RWPE2 (cell line): Measurements from ENCODE around the gene ZNF91.

Experiments used
- ATAC-seq: fragments of 200-7000 bp; cut with Tn5 transposase; 3 replicates; pipeline ENCODE4 v1.9.1; 2021; ENCODE audit warnings: low read depth
- DNase-seq: peaks from one replicate; pipeline ENCODE4 v3.0.0-alpha.2; 2020; ENCODE audit warnings: low spot score
- H3K27ac ChIP-seq: fragments of 450-650 bp; 2 replicates; pipeline ENCODE4 v1.5.1; 2017; ENCODE audit warnings: mild to moderate bottlenecking; ENCODE audit not compliant: poor library complexity, severe bottlenecking
- H3K27me3 ChIP-seq: fragments of 250-450 bp; sonication (Bioruptor Pico); 2 replicates; pipeline ENCODE4 v1.5.1; 2021; ENCODE audit warnings: mild to moderate bottlenecking, moderate library complexity; ENCODE audit not compliant: insufficient read depth, poor library complexity, severe bottlenecking
- H3K36me3 ChIP-seq: fragments of 250-450 bp; sonication (Bioruptor Pico); 2 replicates; pipeline ENCODE4 v1.5.1; 2020; ENCODE audit warnings: low read depth, mild to moderate bottlenecking, moderate library complexity
- H3K4me1 ChIP-seq: fragments of 250-450 bp; sonication (Bioruptor Pico); 2 replicates; pipeline ENCODE4 v1.5.1; 2021; ENCODE audit warnings: mild to moderate bottlenecking, moderate library complexity; ENCODE audit not compliant: insufficient read depth, poor library complexity, severe bottlenecking
- H3K4me3 ChIP-seq: fragments of 250-450 bp; sonication (Bioruptor Pico); 2 replicates; pipeline ENCODE4 v1.5.1; 2021; ENCODE audit warnings: mild to moderate bottlenecking, moderate library complexity; ENCODE audit not compliant: severe bottlenecking
- H3K9me3 ChIP-seq: fragments of 250-450 bp; sonication (Bioruptor Pico); 2 replicates; pipeline ENCODE4 v1.5.1; 2021; ENCODE audit warnings: mild to moderate bottlenecking, moderate library complexity; ENCODE audit not compliant: severe bottlenecking
- CTCF ChIP-seq: fragments of 450-650 bp; IDR thresholded peaks from one replicate; pipeline ENCODE4 v1.5.1; 2017; ENCODE audit warnings: mild to moderate bottlenecking, moderate library complexity; ENCODE audit not compliant: poor library complexity, severe bottlenecking

Gene ZNF91

GRCh38 chr19:23415034-23415433 is 19.8 kb upstream of the ZNF91 start:
- ATAC-seq (0 out of 3 replicates have a peak, but pooled peaks have one; percentile 10), DNase-seq (no peak)
- Histone ChIP-seq H3K4me3 (peak overlapping the region; percentile 38), H3K27me3 (no peaks in the 10 kb centered on the region), H3K36me3 (no peaks in the 10 kb centered on the region), H3K27ac (peak overlapping the region; percentile 55), H3K4me1 (no peaks in the 10 kb centered on the region), H3K9me3 (no peaks in the 10 kb centered on the region)
- TF ChIP-seq CTCF = no peak

- no peak for DNase-seq
- no peak for TF ChIP-seq CTCF
- no peak for ATAC-seq
Measured at GRCh38 chr19:23410155-23410554, 14.9 kb upstream of the ZNF91 start.

GRCh38 chr19:23409392-23410048 is 14.2 kb upstream of the ZNF91 start:
- no peak for ATAC-seq
- Histone ChIP-seq H3K36me3 (no peaks in the 10 kb centered on the region), H3K27me3 (no peaks in the 10 kb centered on the region), H3K27ac (no peak overlapping the region), H3K4me3 (no peak overlapping the region), H3K4me1 (no peaks in the 10 kb centered on the region), H3K9me3 (no peaks in the 10 kb centered on the region)
- no peak for DNase-seq
- TF ChIP-seq CTCF = no peak

More at GRCh38 chr19:23410155-23410554, 14.9 kb upstream of the ZNF91 start:
- Histone ChIP-seq H3K4me1 (no peaks in the 10 kb centered on the region), H3K27me3 (no peaks in the 10 kb centered on the region), H3K36me3 (no peaks in the 10 kb centered on the region), H3K9me3 (no peaks in the 10 kb centered on the region), H3K27ac (no peak overlapping the region), H3K4me3 (no peak overlapping the region)

- no peak for ATAC-seq
- no peaks in the 10 kb centered on the region for H3K4me1 ChIP-seq
- no peak for DNase-seq
- H3K9me3 ChIP-seq = no peaks in the 10 kb centered on the region
- no peak overlapping the region for H3K4me3 ChIP-seq
- no peaks in the 10 kb centered on the region for H3K27me3 ChIP-seq
- no peak overlapping the region for H3K27ac ChIP-seq
- TF ChIP-seq CTCF = no peak
- H3K36me3 ChIP-seq = no peaks in the 10 kb centered on the region
Measured at GRCh38 chr19:23407616-23408133, 12.4 kb upstream of the ZNF91 start.

GRCh38 chr19:23406721-23407120 is 11.4 kb upstream of the ZNF91 start:
- H3K4me3 ChIP-seq = no peak overlapping the region

More at GRCh38 chr19:23406721-23407120, 11.4 kb upstream of the ZNF91 start:
- no peak for ATAC-seq
- Histone ChIP-seq H3K4me1 (no peaks in the 10 kb centered on the region), H3K27me3 (no peaks in the 10 kb centered on the region), H3K36me3 (no peaks in the 10 kb centered on the region), H3K27ac (no peak overlapping the region), H3K9me3 (no peaks in the 10 kb centered on the region)
- TF ChIP-seq CTCF = no peak
- DNase-seq = no peak
